HCT116 (cell line): ENCODE data around the gene CAGE1. TPM values are rescaled to one million over a fixed set of nuclear protein-coding genes. Genes with fewer than 3 reads are reported as not detected.

ENCODE experiments used
- ATAC-seq: fragments of 200-7000 bp; cut with Tn5 transposase; 2 replicates; pipeline ENCODE4 v1.9.1; 2020; ENCODE audit warnings: mild to moderate bottlenecking, moderate library complexity
- BruUV-seq: library from RNA; stranded (reverse); fragments of 400-500 nt; replicated peaks from 2 replicates; lab custom pipeline; 2021; lab: Mats Ljungman, UMichigan
- CTCF ChIA-PET: fragments of 300-600 bp; sonication (Branson Sonifier 250); formaldehyde crosslinking; loops from one replicate; lab custom pipeline; 2021; ENCODE audit warnings: antibody characterized with exemption; lab: Charles Lee
- POLR2A ChIA-PET: fragments of 300-600, 350-600 bp; sonication (Branson Sonifier 250); formaldehyde crosslinking; loops from one replicate; lab custom pipeline; 2021; ENCODE audit warnings: antibody characterized with exemption; lab: Charles Lee
- RAD21 ChIA-PET, 2 experiments: fragments of 300-600 bp; sonication (Branson Sonifier 250); formaldehyde crosslinking; loops; one replicate each; lab custom pipeline; 2023; ENCODE audit warnings: low total read pairs in 2 of 2; ENCODE audit not compliant: uncharacterized antibody in 2 of 2, unreplicated experiment in 2 of 2, low non-redundant PET in 1 of 2; lab: Charles Lee
- DNase-seq: peaks from one replicate; pipeline ENCODE4 v3.0.0-alpha.2; 2010; ENCODE audit warnings: low read depth, low spot score
- H2AFZ ChIP-seq: fragments of 200-600 bp; shearing (Covaris generic), sonication (generic); 2 replicates; pipeline ENCODE4 v1.6.1; 2017; ENCODE audit warnings: low read depth, mixed run types, mixed read lengths, antibody characterized with exemption, low read length; ENCODE audit not compliant: poor library complexity, severe bottlenecking
- H3K27ac ChIP-seq: 2 replicates; pipeline ENCODE4 v1.5.1; 2012; ENCODE audit warnings: low read depth, low read length
- H3K27me3 ChIP-seq: fragments of 200-600 bp; sonication (generic); 2 replicates; pipeline ENCODE4 v1.6.1; 2016; ENCODE audit warnings: mixed run types, low read length, mixed read lengths; ENCODE audit not compliant: insufficient read depth
- H3K36me3 ChIP-seq, 2 experiments: fragments of 200-500 bp in 1 of 2; fragments of 200-600 bp in 1 of 2; sonication (Bioruptor generic) in 1 of 2; sonication (generic) in 1 of 2; 2 replicates each; pipeline versions ENCODE4 v1.5.1 to v1.6.1; 2014 to 2016; ENCODE audit warnings: low read length in 2 of 2, inconsistent platforms in 1 of 2, mixed read lengths in 1 of 2, mixed run types in 1 of 2; ENCODE audit not compliant: insufficient read depth in 2 of 2, control insufficient read depth in 1 of 2
- H3K4me1 ChIP-seq, 2 experiments: fragments of 200-600 bp in 1 of 2; sonication (generic) in 1 of 2; 2 replicates each; pipeline versions ENCODE4 v1.5.1 to v1.6.1; 2012 to 2017; ENCODE audit warnings: low read length in 2 of 2, inconsistent platforms in 1 of 2, mild to moderate bottlenecking in 1 of 2, mixed read lengths in 1 of 2, mixed run types in 1 of 2, moderate library complexity in 1 of 2; ENCODE audit not compliant: insufficient read depth in 2 of 2, control insufficient read depth in 1 of 2
- H3K4me2 ChIP-seq: fragments of 200-600 bp; sonication (generic); 2 replicates; pipeline ENCODE4 v1.6.1; 2017; ENCODE audit warnings: mixed run types, low read length, mixed read lengths
- H3K4me3 ChIP-seq, 2 experiments: fragments of 200-600 bp in 1 of 2; sonication (generic) in 1 of 2; replicated peaks in 1 of 2; 2 replicates each; pipeline ENCODE4 v1.5.1; 2011 to 2016; ENCODE audit warnings: low read length in 2 of 2, control low read depth in 1 of 2, low read depth in 1 of 2, mild to moderate bottlenecking in 1 of 2, mixed read lengths in 1 of 2, mixed run types in 1 of 2
- H3K79me2 ChIP-seq: fragments of 200-600 bp; sonication (generic); 2 replicates; pipeline ENCODE4 v1.6.1; 2017; ENCODE audit warnings: mild to moderate bottlenecking, mixed run types, low read length, moderate library complexity, mixed read lengths; ENCODE audit not compliant: insufficient read depth
- H3K9ac ChIP-seq: fragments of 200-600 bp; sonication (generic); 2 replicates; pipeline ENCODE4 v1.6.1; 2016; ENCODE audit warnings: low read length, mixed read lengths
- H3K9me2 ChIP-seq: fragments of 200-600 bp; sonication (generic), shearing (Covaris generic); 2 replicates; pipeline ENCODE4 v1.6.1; 2017; ENCODE audit warnings: mixed run types, mild to moderate bottlenecking, moderate library complexity; ENCODE audit not compliant: insufficient read depth
- H3K9me3 ChIP-seq, 2 experiments: fragments of 200-500 bp in 1 of 2; fragments of 200-600 bp in 1 of 2; sonication (Bioruptor generic) in 1 of 2; sonication (generic) in 1 of 2; 2 replicates each; pipeline ENCODE4 v1.6.1; 2014 to 2017; ENCODE audit warnings: low read length in 2 of 2, mixed read lengths in 2 of 2, inconsistent platforms in 1 of 2, low read depth in 1 of 2, mild to moderate bottlenecking in 1 of 2, mixed run types in 1 of 2, moderate library complexity in 1 of 2; ENCODE audit not compliant: control insufficient read depth in 1 of 2, insufficient read depth in 1 of 2
- H4K20me1 ChIP-seq: fragments of 200-600 bp; sonication (generic), shearing (Covaris generic); 2 replicates; pipeline ENCODE4 v1.6.1; 2017; ENCODE audit warnings: mixed run types, mild to moderate bottlenecking, moderate library complexity; ENCODE audit not compliant: insufficient read depth
- ATF3 ChIP-seq: IDR thresholded peaks from 2 replicates; pipeline ENCODE4 v1.6.1; 2012
- CBX3 ChIP-seq: IDR thresholded peaks from 2 replicates; pipeline ENCODE4 v1.6.1; 2012; ENCODE audit warnings: low read depth
- CEBPB ChIP-seq: IDR thresholded peaks from 2 replicates; pipeline ENCODE4 v1.6.1; 2012; ENCODE audit warnings: low read depth
- CTCF ChIP-seq, 3 experiments: fragments of 200-600 bp in 1 of 3; sonication (generic) in 1 of 3; IDR thresholded peaks in 2 of 3; conservative IDR thresholded peaks in 1 of 3; 2 replicates each; pipeline ENCODE4 v1.5.1; 2012 to 2017; ENCODE audit warnings: low read depth in 2 of 3, low read length in 2 of 3, antibody characterized with exemption in 1 of 3, borderline replicate concordance in 1 of 3, control low read depth in 1 of 3, mild to moderate bottlenecking in 1 of 3, mixed read lengths in 1 of 3, mixed run types in 1 of 3, moderate library complexity in 1 of 3; ENCODE audit not compliant: insufficient read depth in 1 of 3
- EGR1 ChIP-seq: IDR thresholded peaks from 2 replicates; pipeline ENCODE4 v1.6.1; 2012; ENCODE audit warnings: low read depth
- ELF1 ChIP-seq: IDR thresholded peaks from 2 replicates; pipeline ENCODE4 v1.6.1; 2012; ENCODE audit warnings: low read depth, borderline replicate concordance
- FOSL1 ChIP-seq: IDR thresholded peaks from 2 replicates; pipeline ENCODE4 v1.6.1; 2012; ENCODE audit warnings: low read depth
- JUND ChIP-seq: IDR thresholded peaks from 2 replicates; pipeline ENCODE4 v1.6.1; 2012
- MAX ChIP-seq: IDR thresholded peaks from 2 replicates; pipeline ENCODE4 v1.6.1; 2012
- POLR2A ChIP-seq: IDR thresholded peaks from 2 replicates; pipeline ENCODE4 v1.7.0; 2011; ENCODE audit warnings: borderline replicate concordance; ENCODE audit not compliant: insufficient read depth, insufficient read length; ENCODE audit errors: extremely low read depth
- RAD21 ChIP-seq: IDR thresholded peaks from 2 replicates; pipeline ENCODE4 v1.6.1; 2012; ENCODE audit warnings: low read depth, mild to moderate bottlenecking
- REST ChIP-seq: IDR thresholded peaks from 2 replicates; pipeline ENCODE4 v1.6.1; 2012; ENCODE audit warnings: low read depth
- SIN3A ChIP-seq: IDR thresholded peaks from 2 replicates; pipeline ENCODE4 v1.6.1; 2012; ENCODE audit warnings: low read depth
- SP1 ChIP-seq: IDR thresholded peaks from 2 replicates; pipeline ENCODE4 v1.6.1; 2012; ENCODE audit warnings: low read depth
- TCF7L2 ChIP-seq: IDR thresholded peaks from 2 replicates; pipeline ENCODE4 v1.7.0; 2011; ENCODE audit warnings: borderline replicate concordance, inconsistent platforms; ENCODE audit not compliant: insufficient read depth, insufficient read length; ENCODE audit errors: extremely low read depth
- YY1 ChIP-seq: IDR thresholded peaks from 2 replicates; pipeline ENCODE4 v1.6.1; 2011; ENCODE audit warnings: low read length, low read depth, moderate library complexity, mild to moderate bottlenecking; ENCODE audit not compliant: insufficient replicate concordance; ENCODE audit errors: extremely low read depth
- ZFX ChIP-seq: fragments of 450-650 bp; IDR thresholded peaks from 2 replicates; pipeline ENCODE4 v1.6.1; 2017
- ZNF274 ChIP-seq: fragments of 200-500 bp; sonication (Bioruptor generic); IDR thresholded peaks from 2 replicates; pipeline ENCODE4 v1.6.1; 2014; ENCODE audit warnings: mild to moderate bottlenecking, low read depth, low read length, inconsistent platforms
- intact Hi-C: fragments of 100-400 bp; cut with micrococcal nuclease; formaldehyde crosslinking; loops from 2 replicates; pipeline ENCODE4 v1.10.0; 2022
- total RNA-seq: library from RNA; stranded (reverse); gene quantifications from one replicate; pipeline ENCODE4 v1.2.1, GENCODE V29; 2021; ENCODE audit not compliant: unreplicated experiment

CAGE1 gene
- total RNA-seq, 1 experiment from 2014 or later = 0.20 TPM

- Histone ChIP-seq H3K9me2 (no peaks in the 10 kb centered on the region), H4K20me1 (no peaks in the 10 kb centered on the region), H3K9ac (no peak overlapping the region), H3K4me2 (no peak overlapping the region), H3K79me2 (no peaks in the 10 kb centered on the region), H3K9me3 (no peaks in the 10 kb centered on the region), H3K4me3 (no peak overlapping the region), H3K27ac (no peak overlapping the region), H2AFZ (no peak overlapping the region), H3K27me3 (no peaks in the 10 kb centered on the region), H3K4me1 (peaks cover 0 to 12% of the 10 kb centered on the region in 2 experiments; a peak in 1 of 4 replicates), H3K36me3 (no peaks in the 10 kb centered on the region)
- no peak for ATAC-seq
- POLR2A ChIA-PET = interaction anchor here (1.0 kb wide), 1 partner anchor 216 kb away, joined by 3 read pairs; no protein-coding TSS in a partner anchor
- TF ChIP-seq SIN3A (no peak), CTCF (IDR thresholded peaks at IDR 0.05 in 2 of 3, conservative IDR thresholded peaks at IDR 0.05 in 1 of 3; ENCODE audit: borderline replicate concordance in 1 of 3, insufficient read depth in 1 of 3, low read depth in 2 of 3, low read length in 2 of 3) (no peak), SP1 (no peak), YY1 (no peak), ZNF274 (no peak), FOSL1 (no peak), ELF1 (no peak), ATF3 (no peak), ZFX (no peak), CBX3 (no peak), POLR2A (no peak), CEBPB (no peak), EGR1 (no peak), JUND (no peak), REST (no peak), MAX (no peak), TCF7L2 (no peak), RAD21 (no peak)
- intact Hi-C loops = loop anchor here (2.0 to 5.0 kb wide), 2 partner anchors 117 to 189 kb away; partner anchors contain the start of gene DSP
- CTCF ChIA-PET = interaction anchor here (0.7 to 1.8 kb wide), 4 partner anchors 121 to 189 kb away, joined by 3 to 7 read pairs (median 4); no protein-coding TSS in a partner anchor
- RAD21 ChIA-PET = interaction anchor here in 1 of 2 experiments (0.6 to 1.2 kb wide), 3 partner anchors 84 to 141 kb away, joined by 3 to 4 read pairs (median 3); no protein-coding TSS in a partner anchor
- BruUV-seq = no TSS peak
- DNase-seq = no peak
These were observed 36.3 kb upstream of the CAGE1 start for GRCh38 chr6:7425808-7426190.
